ENCODE results near the gene PBX3.

Gene PBX3

GRCh38 chr9:125953314-125954019 lies 206.3 kb downstream of the PBX3 start:
- FAIRE-seq: no peak

DNA sequence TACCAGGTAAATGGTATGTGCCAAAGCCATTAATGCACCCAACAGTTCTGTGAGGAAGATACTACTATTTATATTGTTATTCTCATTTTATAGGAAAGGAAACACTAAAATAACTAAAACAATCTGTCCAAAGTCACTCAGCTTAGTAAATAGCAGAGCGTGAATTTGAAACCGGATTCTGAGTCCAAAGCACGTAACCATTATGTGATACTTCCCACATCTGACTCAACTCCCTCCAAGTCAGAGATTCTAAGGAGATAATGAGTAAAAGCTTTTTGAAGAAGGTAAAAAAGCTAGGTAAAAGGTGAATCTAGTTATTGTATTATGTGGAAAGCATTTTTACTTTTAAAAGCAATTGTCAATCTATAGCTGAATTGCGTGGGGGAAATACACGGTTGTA lies 208.9 kb downstream of the PBX3 start:
- FAIRE-seq: no peak

DNA sequence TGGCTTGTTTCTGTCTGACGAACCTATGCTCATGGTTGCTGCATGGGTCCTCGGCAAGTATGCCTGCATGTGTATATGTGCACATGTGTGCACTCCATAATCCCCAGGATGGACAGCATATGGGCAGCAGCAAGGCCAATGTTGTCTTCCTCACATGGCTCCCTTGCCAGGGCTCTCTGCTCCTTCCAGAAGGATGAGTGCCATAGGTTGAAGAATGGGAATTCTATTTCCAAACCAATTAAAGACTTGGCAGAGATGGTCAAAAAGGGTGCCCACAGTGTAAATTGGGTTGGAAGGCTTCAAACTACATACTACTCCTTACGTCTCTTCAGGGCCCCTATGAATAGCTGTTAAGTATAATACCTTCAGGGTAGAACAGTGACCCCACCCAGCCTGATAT lies 212.1 kb downstream of the PBX3 start:
- no peak for FAIRE-seq

- FAIRE-seq: no peak
Observed at GRCh38 chr9:125959951-125960619, 212.9 kb downstream of the PBX3 start.

DNA sequence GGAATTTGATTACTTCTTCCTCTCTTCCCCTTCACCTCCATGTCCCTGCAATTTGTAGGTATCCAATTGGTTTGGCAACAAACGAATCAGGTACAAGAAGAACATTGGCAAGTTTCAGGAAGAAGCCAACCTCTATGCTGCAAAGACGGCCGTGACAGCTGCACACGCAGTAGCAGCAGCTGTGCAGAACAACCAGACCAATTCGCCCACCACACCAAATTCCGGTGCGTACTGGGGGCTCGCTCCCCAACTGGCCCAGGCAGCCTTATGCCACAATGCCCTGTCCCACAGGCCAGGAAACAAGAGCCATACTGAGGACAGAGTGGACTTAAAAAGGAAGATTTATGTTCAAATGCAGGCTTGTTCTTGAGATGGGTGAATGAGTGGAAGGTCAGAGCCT lies 213.5 kb downstream of the PBX3 start:
- no peak for FAIRE-seq

DNA sequence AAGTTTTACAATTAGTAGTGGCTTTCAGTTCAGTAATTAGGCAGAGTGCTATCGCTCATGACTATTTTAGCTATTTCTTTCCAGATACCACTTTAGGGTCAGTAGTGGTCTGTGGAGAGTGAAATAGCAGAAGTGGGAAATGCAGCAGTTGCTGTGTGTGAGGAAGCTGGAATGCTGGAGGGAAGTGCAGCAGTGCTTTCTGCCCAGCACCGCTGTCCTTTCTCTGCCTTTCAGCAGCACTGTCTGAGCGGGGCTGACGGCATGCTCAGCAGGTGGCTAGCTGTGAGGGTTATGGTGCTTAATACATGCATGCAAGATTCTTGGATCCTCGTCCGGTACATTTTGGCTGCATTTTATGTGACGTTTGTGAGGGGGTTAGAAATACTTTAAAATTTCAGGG lies 213.9 kb downstream of the PBX3 start:
- no peak for FAIRE-seq

- FAIRE-seq: no peak
Observed at GRCh38 chr9:125963932-125964331, 216.8 kb downstream of the PBX3 start.

DNA sequence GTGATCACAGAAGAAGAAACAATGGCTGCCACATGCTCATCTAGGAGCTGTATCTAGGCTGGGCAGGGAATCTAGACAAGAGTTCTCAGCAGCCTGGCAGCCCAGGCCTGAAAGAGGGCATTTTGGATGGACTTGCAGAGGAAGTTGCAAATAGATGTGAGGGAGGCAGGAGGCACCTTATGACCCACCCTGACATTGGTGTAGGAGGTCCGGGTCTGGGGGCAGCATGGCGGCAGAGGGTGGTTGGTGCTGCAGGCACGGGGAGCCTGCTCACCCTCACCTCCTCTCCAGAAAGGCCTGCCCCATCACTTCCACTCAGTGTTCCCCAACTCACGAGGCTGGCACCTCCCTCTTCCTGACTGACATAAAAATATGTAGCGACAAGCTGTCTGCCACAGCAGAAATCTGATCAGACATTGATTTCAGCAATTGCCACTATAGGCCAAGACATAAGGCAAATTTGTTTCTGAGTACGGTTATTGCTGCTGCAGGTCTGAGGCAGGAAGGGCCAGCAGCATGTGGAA lies 217.6 kb downstream of the PBX3 start:
- no peak for FAIRE-seq

GRCh38 chr9:125965477-125965876 lies 218.3 kb downstream of the PBX3 start:
- no peak for FAIRE-seq

- FAIRE-seq: no peak
Observed at GRCh38 chr9:125966466-125966865, 219.3 kb downstream of the PBX3 start.

GRCh38 chr9:125966959-125967711 lies 220.0 kb downstream of the PBX3 start:
- no peak for FAIRE-seq

- FAIRE-seq: no peak
Observed at GRCh38 chr9:125968714-125969374, 221.7 kb downstream of the PBX3 start.

DNA sequence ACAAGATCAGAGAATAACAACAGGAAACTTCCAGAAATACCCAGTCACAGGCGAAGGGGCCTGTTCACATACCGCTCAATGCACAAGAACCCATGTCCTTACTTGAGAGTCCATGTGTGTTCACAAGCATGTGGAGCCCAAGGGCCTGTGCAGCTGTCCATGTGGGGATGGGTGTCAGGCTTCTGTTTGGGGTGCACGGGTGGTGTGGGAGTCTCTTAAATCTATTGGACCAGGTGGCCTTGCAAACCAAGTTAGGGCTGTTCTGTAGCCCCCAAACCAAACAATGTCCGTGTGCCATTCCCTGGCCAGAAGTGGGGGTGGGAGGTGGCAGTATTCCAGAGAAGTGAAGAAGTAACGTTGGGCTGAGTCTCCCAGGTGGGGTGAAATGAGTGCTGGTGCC lies 222.3 kb downstream of the PBX3 start:
- no peak for FAIRE-seq

DNA sequence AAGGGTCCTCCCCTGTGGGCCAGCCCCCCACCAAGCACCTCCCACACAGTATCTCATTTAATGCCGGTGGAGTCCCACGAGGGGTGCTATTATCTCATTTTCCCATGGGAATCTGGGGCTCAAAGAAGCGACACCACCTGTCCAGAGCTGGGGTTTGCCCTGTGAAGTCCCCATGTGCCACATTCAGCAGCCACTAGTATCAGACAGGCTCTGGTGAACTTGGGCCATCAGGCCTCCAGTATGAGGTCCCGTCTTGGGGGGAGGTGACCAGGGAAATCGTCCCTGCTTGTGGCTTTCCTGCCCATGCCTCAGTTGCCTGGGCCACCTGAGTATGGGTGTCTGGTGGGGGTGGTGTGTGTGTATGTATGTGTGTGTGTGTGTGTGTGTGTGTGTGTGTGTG lies 222.7 kb downstream of the PBX3 start:
- FAIRE-seq: no peak

DNA sequence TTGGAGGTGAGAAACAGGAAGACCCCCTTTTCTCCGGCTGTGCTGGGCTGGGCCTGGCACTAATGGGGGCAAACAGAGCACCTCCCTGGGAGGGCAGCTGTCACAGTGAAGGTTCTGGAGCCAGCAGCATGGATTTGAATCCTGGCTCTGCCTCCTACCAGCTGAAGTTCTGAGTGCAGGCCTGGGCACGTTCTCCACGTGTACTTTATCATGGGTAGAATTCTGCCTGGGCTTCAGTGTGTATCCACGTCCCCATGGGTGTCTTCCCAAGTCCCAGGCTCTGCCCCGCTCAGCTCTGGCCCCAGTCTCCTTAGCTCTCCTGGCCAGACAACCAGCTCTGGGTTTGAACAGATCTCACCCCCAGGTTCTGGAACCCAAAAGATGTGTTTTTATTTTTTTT lies 223.2 kb downstream of the PBX3 start:
- FAIRE-seq: no peak

DNA sequence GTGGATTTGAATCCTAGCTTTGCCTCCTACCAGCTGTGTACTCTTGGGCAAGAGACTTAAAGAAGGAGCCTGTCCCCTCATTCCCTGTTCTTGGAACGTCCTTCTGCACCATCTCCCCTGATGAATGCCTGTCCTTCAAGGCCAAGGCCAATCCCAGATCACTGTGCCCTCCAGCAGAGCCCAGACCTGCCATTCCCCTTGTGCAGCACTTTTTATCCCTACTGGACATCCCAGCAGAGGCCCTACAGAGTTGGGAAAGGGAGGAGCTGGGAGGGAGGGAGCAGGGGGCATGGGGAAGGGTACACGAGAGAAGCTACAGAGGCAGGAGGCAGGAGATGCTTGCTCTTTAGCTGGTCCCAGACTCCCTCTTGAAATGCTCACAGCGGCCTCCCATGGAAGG lies 223.9 kb downstream of the PBX3 start:
- no peak for FAIRE-seq

DNA sequence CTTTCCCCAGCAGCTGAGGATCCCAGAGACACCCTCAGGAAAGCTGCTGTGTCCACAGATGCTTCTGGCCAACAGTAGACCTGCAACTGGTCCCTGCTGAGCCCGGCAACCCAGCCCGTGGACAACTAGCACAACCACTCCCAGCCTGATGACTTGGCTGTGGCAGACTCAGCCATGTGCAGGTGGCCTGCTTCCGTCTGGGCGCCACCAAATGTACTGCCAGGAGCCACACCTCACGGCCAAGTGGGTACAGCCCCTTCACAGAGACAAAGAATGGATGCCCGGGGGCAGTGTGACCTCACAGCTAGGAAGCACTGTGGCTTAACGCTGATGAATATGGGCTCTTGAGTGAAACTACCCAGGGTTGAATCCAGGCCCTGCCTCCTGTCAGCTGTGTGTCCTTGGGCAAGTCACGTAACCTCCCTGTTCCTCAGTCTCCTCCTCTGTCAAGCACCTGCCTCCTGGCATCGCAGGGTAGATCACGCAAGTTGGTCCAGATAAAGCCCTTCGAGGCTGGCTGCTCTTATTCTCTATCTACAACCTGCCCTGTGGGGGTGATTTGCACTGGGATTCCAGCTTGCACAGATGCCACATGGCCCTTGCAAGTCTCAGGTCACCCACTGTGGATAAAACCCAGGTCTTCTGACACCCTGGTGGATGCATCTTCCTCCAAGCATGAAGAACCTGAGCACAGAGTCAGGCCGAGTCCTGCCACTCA lies 225.0 kb downstream of the PBX3 start:
- FAIRE-seq: no peak

GRCh38 chr9:125973547-125973946 lies 226.4 kb downstream of the PBX3 start:
- no peak for FAIRE-seq

DNA sequence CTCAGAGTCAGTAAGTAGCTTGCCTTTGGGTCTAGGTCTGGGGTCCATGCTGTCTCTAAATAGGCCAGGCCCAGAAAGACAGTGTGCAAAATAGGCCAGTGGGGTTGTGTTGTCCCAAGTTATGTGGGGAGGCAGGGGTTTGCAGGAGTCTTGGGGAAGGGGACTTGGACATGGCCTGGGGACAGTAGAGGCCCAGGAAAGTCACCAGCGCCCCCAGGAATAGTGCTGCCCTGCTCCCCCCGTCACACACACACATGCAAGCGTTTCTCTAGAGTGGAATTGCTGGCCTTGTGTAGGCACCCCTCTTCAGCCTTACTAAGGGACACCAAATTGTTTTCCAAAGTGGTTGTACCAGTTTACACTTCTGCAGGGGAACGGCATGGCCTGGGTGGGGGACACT lies 227.5 kb downstream of the PBX3 start:
- no peak for FAIRE-seq

DNA sequence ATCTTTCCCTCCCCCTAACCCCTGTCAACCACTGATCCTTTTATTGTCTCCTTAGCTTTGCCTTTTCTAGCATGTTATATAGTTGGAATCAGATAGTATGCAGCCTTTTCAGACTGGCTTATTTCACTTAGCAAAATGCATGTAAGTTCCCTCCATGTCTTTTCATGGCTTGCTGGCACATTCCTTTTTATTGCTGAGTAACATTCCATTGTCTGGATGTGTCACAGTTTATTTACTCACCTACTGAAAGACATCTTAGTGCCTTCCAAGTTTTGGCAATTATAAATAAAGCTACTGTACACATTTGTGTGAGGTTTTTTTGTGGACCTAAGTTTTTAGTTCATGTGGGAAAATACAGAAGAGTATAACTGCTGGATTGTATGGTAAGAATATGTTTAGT lies 230.1 kb downstream of the PBX3 start:
- FAIRE-seq: no peak

DNA sequence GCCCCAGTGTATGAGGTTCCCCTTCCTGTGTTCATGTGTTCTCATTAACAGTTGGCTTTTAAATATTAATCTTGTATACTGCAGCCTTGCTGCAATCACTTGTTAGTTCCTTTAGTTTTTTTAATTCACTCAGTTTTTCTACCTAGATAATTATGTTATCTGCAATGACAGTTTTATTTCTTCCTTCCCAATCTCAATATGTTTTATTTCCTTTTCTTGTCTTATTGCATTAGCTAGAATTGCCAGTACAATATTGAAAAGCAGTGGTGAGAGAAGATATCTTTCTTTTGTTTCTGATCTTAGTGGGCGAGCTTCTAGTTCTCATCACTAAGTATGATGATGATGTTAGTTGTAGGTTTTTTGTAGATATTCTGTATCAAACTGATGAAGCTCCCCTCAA lies 232.2 kb downstream of the PBX3 start:
- FAIRE-seq: no peak

DNA sequence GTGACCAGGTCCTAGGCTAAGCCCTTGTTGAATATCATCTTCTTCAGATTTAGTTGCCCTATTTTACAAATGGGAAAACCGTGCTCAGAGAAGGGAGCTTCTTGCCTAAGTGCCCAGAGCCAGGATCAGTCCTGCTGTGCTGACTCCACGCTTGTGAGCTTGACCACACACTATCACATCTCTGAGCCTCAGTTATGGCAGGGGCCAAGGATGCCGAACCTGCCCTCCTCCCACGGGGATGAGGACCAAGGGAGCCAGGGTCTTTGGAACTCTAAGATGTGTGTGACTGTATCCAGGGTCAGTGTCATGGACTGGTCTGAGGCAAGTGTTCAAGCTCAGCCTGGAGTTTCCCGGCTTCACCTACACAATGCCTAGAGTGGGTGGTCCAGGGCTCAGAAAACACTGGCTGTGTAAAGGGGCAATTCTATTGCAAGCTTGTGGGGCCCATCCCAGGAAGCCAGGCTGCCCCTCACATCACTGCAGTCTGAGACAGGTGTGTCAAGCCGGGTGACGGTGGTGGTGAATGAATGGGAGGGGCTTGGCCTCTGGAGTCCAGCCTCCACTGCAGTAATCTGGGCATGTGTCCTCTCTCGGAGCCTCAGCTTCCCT lies 235.7 kb downstream of the PBX3 start:
- FAIRE-seq: no peak
